IPS-18a (cell line): ENCODE measurements around the gene SRSF9.
A peak's percentile ranks its signal among the peaks of the same experiment; 100 is the strongest.
"Not testable (repeated sequence)": the region's sequence is repeated elsewhere in the genome, so short reads cannot be mapped to it uniquely, and the experiment has no call there.

Experiments used
- H3K27ac ChIP-seq: one replicate; pipeline ENCODE4 v1.5.1; 2013; ENCODE audit warnings: low read length
- H3K27me3 ChIP-seq: one replicate; pipeline ENCODE4 v1.6.1; 2013; ENCODE audit warnings: mild to moderate bottlenecking, low read length; ENCODE audit not compliant: control insufficient read depth, insufficient read depth
- H3K36me3 ChIP-seq: one replicate; pipeline ENCODE4 v1.6.1; 2013; ENCODE audit warnings: low read depth, low read length; ENCODE audit not compliant: control insufficient read depth
- H3K4me1 ChIP-seq: one replicate; pipeline ENCODE4 v1.6.1; 2013; ENCODE audit warnings: low read depth, low read length; ENCODE audit not compliant: control insufficient read depth
- H3K4me3 ChIP-seq: one replicate; pipeline ENCODE4 v1.5.1; 2013; ENCODE audit warnings: low read length
- H3K9ac ChIP-seq: one replicate; pipeline ENCODE4 v1.6.1; 2013; ENCODE audit warnings: mild to moderate bottlenecking, low read length, moderate library complexity
- H3K9me3 ChIP-seq: one replicate; pipeline ENCODE4 v1.6.1; 2013; ENCODE audit warnings: low read depth, low read length; ENCODE audit not compliant: control insufficient read depth

SRSF9 gene

DNA sequence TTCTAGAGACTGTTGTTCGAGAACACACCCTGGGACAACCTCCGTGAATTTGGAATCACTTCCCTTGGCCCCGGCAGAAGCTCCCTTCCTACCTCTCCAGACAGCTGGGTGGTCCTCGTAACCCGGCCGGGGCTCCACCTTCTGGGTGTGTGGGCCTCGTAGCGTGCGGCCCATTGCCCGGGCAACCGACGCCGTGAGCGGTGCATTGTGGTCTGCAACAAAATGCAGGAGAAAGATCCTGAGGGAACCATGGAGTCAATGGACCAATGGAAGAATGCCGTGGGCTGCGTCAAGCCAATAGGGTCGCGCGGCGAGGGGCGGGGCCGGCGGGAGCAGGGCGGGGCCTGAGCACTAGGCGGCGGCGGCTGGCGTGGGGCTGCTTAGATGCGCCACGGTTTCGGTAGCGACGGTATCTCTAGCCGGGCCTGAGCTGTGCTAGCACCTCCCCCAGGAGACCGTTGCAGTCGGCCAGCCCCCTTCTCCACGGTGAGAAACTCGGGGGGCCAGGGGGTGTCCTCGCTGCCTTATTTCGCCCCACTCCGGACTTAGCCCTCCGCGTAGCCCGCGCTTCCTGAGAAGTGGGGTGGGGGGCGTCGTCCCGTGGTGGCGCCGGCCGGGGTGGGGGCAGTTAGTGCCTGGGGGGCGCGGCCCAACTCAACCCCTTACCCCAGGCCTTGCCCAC, 26.3 kb upstream of the SRSF9 start, which contains the start of gene DYNLL1:
TSS of gene DYNLL1 (plus strand) at position 383 of the 682 bp plus-strand sequence. CDS start 309 bp downstream, outside the sequence.
- Histone ChIP-seq H3K27me3 (no peaks in the 10 kb centered on the region), H3K36me3 (peaks cover 16% of the 10 kb centered on the region), H3K4me3 (peak within 1 kb of the TSS; percentile 81), H3K4me1 (no peaks in the 10 kb centered on the region), H3K9ac (peak within 1 kb of the TSS; percentile 78), H3K27ac (peak within 1 kb of the TSS; percentile 27), H3K9me3 (no peaks in the 10 kb centered on the region)

DNA sequence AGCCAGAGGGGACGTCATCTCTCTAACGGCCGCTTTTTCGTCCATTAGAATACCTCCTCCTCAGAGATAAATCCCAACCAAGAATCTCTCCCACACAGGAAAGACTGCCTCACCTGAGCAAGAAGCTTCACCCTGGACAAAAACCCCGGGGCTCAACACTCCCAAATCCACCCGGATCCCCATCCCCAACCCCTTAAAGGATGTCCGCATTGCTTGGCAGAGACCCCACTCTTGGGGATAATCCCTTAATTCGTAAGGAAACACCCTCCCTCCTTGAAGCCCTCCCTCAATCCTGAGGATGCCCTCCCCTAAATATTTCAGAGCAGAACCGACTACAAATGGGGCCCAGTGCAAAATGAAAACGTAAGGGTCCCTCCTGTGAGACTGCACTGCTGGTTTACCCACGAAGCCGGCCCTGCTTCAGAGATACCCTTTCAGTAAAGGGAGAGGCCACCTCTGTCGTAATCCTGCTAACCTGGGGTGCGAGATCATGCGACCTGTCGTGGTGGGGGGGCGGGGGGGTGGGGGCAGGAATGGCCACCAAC, 25.7 kb upstream of the SRSF9 start:
- Histone ChIP-seq H3K27ac (no peak overlapping the region), H3K4me3 (peak overlapping the region; percentile 81), H3K4me1 (no peaks in the 10 kb centered on the region), H3K27me3 (no peaks in the 10 kb centered on the region), H3K9me3 (no peaks in the 10 kb centered on the region), H3K36me3 (peaks cover 14% of the 10 kb centered on the region), H3K9ac (peak overlapping the region; percentile 58)

GRCh38 chr12:120490833-120491512, 21.4 kb upstream of the SRSF9 start:
- Histone ChIP-seq H3K27ac (no peak overlapping the region), H3K27me3 (no peaks in the 10 kb centered on the region), H3K36me3 (no peaks in the 10 kb centered on the region), H3K9ac (no peak overlapping the region), H3K4me1 (no peaks in the 10 kb centered on the region), H3K9me3 (no peaks in the 10 kb centered on the region), H3K4me3 (no peak overlapping the region)

- H3K4me1 ChIP-seq = no peaks in the 10 kb centered on the region
- H3K27me3 ChIP-seq = no peaks in the 10 kb centered on the region
- H3K27ac ChIP-seq = no peak overlapping the region
- H3K9me3 ChIP-seq = no peaks in the 10 kb centered on the region
- H3K9ac ChIP-seq = no peak overlapping the region
- no peaks in the 10 kb centered on the region for H3K36me3 ChIP-seq
- no peak overlapping the region for H3K4me3 ChIP-seq
These were observed 20.8 kb upstream of the SRSF9 start for GRCh38 chr12:120490325-120490724.

GRCh38 chr12:120489018-120489417, 19.5 kb upstream of the SRSF9 start:
- Histone ChIP-seq H3K9me3 (no peaks in the 10 kb centered on the region), H3K9ac (no peak overlapping the region), H3K27ac (no peak overlapping the region), H3K36me3 (no peaks in the 10 kb centered on the region), H3K4me1 (no peaks in the 10 kb centered on the region), H3K27me3 (no peaks in the 10 kb centered on the region), H3K4me3 (no peak overlapping the region)

GRCh38 chr12:120488057-120488640, 18.6 kb upstream of the SRSF9 start:
- no peaks in the 10 kb centered on the region for H3K27me3 ChIP-seq
- no peaks in the 10 kb centered on the region for H3K4me1 ChIP-seq
- H3K9ac ChIP-seq = no peak overlapping the region
- no peak overlapping the region for H3K27ac ChIP-seq
- H3K9me3 ChIP-seq = no peaks in the 10 kb centered on the region
- no peaks in the 10 kb centered on the region for H3K36me3 ChIP-seq
- no peak overlapping the region for H3K4me3 ChIP-seq

DNA sequence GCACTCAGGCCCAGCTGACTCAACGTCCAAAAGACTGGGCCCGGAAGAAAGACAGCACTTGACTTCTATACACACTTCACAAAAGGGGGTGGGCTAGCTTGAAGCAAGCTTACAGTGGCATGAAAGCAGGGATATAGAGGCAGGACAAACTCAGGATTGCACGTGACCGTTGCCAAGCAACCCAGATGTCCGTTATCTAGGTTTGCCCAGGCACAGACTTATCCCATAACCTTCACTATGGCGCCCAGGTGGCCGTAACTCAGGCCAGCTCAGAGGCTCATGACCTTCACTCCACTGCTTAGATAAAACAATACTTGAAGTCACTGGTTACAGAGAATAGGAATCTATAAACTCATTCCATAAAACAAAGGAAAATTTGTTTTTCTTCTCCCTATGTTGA, 18.0 kb upstream of the SRSF9 start:
- not testable (repeated sequence) for H3K4me3 ChIP-seq, H3K36me3 ChIP-seq, H3K27ac ChIP-seq, H3K9ac ChIP-seq, H3K9me3 ChIP-seq, H3K27me3 ChIP-seq, H3K4me1 ChIP-seq

DNA sequence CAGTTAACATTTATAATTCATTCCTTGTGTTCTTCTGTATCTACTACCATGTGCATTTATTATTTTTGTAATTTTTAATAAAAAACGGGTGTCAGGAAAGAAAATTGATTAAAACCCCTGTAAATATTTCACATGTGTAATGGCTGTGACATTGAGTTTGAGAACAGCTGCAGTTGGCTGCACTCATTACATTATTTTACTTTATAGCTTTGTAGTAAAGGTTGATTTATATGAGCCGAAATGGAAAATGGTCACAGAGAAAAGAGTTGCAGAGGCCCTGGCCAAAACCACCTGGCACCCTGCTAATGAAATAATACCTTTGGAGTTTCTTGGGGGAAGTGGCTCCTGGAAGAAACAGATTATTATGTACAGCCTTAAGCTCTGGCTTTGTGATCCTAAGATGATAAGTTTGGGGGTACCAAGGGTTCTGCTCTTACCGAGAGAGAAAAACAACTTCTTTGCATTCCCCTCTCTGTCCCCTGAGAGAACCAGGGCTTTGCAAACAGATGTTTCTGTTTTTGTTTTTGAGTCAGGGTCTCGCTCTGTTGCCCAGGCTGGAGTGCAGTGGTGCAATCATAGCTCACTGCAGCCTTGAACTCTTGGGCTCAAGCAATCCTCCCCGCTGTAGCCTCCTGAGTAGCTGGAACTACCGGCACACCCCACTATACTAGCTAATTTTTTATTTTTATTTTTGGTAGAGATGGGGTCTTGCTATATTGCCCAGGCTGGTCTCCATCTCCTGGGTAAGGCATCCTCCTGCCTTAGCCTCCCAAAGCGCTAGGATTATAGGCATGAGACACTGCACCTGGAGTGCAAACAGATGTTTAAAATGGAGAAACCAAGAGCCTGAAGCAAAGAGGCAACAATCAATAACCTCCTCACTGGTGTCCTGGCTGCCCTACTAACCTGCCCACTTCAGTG, 16.7 kb upstream of the SRSF9 start:
- Histone ChIP-seq H3K4me3 (no peak overlapping the region), H3K27ac (no peak overlapping the region), H3K9me3 (no peaks in the 10 kb centered on the region), H3K27me3 (no peaks in the 10 kb centered on the region), H3K36me3 (no peaks in the 10 kb centered on the region), H3K4me1 (no peaks in the 10 kb centered on the region), H3K9ac (no peak overlapping the region)

DNA sequence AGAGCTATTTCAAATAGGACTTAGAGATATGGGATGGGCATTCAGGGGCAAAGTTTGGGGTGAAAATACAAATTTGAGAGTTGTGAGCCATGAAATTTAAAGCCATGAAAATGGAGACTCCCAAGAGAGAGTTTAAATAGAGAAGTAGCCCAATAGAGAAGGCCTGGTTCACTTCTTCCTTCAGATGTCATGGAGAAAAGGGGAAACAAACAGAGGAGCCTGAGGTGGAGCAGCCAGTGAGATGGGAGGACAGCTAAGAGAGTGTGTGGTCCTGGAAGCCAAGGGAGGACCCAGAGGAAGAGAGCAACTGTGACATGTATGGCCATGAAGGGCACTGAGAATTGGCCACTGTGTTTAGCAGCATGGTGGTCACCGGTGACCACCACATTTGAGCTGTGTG, 14.1 kb upstream of the SRSF9 start:
- Histone ChIP-seq H3K9me3 (no peaks in the 10 kb centered on the region), H3K4me1 (no peaks in the 10 kb centered on the region), H3K36me3 (no peaks in the 10 kb centered on the region), H3K9ac (no peak overlapping the region), H3K27ac (no peak overlapping the region), H3K27me3 (no peaks in the 10 kb centered on the region), H3K4me3 (no peak overlapping the region)

DNA sequence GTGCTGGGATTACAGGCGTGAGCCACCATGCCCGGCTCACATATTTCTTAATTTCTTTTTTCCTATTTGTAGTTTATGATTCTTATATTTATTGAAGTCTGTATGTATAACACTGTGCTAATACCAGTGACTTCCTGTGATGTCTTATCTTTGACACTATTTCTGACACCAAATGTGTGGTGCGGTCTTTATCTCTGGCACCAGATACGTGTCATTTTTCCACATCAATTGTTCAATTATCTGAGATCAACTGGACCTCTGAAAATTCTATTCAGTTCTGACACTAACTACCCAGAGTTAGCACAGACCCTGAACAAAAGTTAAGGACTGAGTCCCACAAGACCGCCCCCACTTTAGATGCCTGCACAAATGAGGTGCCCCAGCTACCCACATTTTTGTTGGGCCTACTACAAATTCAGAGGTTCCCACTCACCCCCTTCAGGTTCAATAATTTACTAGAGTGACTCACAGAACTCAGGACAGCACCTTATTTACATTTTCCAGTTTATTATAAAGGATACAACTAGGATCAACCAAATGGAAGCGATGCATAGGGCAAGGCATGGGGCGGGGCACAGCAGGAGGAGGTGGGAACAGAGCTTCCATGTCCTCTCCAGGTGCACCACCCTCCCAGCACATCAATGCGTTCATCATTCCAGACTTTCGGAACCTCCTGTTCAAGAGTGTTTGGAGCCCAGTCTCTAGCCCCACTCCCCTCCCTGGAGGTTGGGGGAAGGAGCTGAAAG, 11.6 kb upstream of the SRSF9 start:
- no peaks in the 10 kb centered on the region for H3K9me3 ChIP-seq
- H3K4me3 ChIP-seq = no peak overlapping the region
- H3K27me3 ChIP-seq = no peaks in the 10 kb centered on the region
- no peak overlapping the region for H3K27ac ChIP-seq
- H3K4me1 ChIP-seq = no peaks in the 10 kb centered on the region
- no peaks in the 10 kb centered on the region for H3K36me3 ChIP-seq
- no peak overlapping the region for H3K9ac ChIP-seq
